Suprapubic skin (tissue), 2 donors: ENCODE measurements around the gene CIRBP.

Experiments used
- EP300 ChIP-seq: sonication (generic); formaldehyde crosslinking; IDR thresholded peaks from one replicate; pipeline ENCODE4 v1.6.1; 2017; ENCODE audit warnings: antibody characterized with exemption
- POLR2A ChIP-seq, 2 donors: fragments of 450-650 bp; IDR thresholded peaks; one replicate each; pipeline ENCODE4 v1.6.1; 2017; ENCODE audit warnings: antibody characterized with exemption in 2 of 2, mild to moderate bottlenecking in 2 of 2, moderate library complexity in 2 of 2

DNA sequence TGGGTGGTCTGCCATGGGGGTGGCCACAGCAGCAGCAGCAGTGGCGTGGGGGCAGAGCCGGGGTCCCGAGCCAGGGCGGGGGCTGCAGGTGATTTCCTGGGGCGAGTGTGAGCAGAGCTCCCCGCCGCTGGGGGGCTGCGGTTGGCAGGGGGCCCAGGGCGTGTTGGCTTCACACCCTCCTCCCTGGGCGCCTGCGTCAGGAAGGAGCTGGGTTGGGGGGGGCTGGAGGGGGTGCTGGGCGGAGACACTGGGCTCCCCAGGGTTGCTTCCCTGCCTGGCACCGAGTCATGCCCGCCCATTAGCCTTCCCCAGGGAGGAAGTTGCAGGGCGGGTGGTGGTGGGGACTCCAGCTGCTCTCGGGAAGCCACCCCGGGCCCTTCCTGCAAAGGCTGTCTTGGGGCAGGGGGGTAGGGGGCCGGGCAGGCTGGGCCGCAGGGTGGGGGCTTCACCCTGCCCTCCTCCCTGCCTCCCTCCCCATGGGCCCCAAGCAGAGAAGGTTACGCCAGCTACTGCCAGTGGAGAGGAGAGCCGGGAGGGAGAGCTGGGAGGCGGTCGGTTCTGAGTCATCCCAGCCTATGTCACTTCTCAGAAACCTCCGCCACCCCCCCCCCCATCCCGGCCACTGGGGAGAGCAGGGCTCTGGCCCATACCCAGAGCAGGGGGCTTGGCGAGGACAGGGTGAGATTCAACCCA lies 16.2 kb upstream of the CIRBP start:
- TF ChIP-seq EP300: no peak
- TF ChIP-seq POLR2A (IDR thresholded peaks at IDR 0.05): no peak
